Esophagus muscularis mucosa (tissue), 4 donors: ENCODE results near the gene TAF6. TPM values are rescaled to one million over a fixed set of nuclear protein-coding genes. Genes with fewer than 3 reads are reported as not detected.

ENCODE experiments used
- DNase-seq: peaks from one replicate; pipeline ENCODE4 v3.0.0-alpha.2; 2017; ENCODE audit errors: extremely low spot score
- H3K27ac ChIP-seq, 4 donors: fragments of 200-600 bp; sonication (generic); replicated peaks in 1 of 4; 1 replicate in 3 of 4; 2 replicates in 1 of 4; pipeline ENCODE4 v1.5.1; 2016 to 2019; ENCODE audit warnings: mild to moderate bottlenecking in 1 of 4
- H3K27me3 ChIP-seq, 4 donors: fragments of 200-600 bp; sonication (generic); one replicate each; pipeline versions ENCODE4 v1.5.1 to v1.6.0; 2016 to 2019
- H3K36me3 ChIP-seq, 4 donors: fragments of 200-600 bp; sonication (generic); one replicate each; pipeline ENCODE4 v1.5.1; 2016 to 2019
- H3K4me1 ChIP-seq, 4 donors: fragments of 200-600 bp; sonication (generic); one replicate each; pipeline ENCODE4 v1.5.1; 2016 to 2019
- H3K4me3 ChIP-seq, 4 donors: fragments of 200-600 bp; sonication (generic); 1 replicate in 2 of 4; 2 replicates in 2 of 4; pipeline ENCODE4 v1.5.1; 2016 to 2019; ENCODE audit warnings: mild to moderate bottlenecking in 4 of 4, moderate library complexity in 1 of 4
- H3K9me3 ChIP-seq, 4 donors: fragments of 200-600 bp; sonication (generic); 1 replicate in 3 of 4; 2 replicates in 1 of 4; pipeline ENCODE4 v1.5.1; 2016 to 2019
- CTCF ChIP-seq, 3 experiments: fragments of 200-600 bp in 2 of 3; fragments of 450-650 bp in 1 of 3; sonication (generic) in 2 of 3; IDR thresholded peaks; one replicate each; pipeline ENCODE4 v1.5.1; 2017 to 2019; ENCODE audit warnings: antibody characterized with exemption in 3 of 3, mild to moderate bottlenecking in 2 of 3, moderate library complexity in 1 of 3
- EP300 ChIP-seq: sonication (generic); formaldehyde crosslinking; IDR thresholded peaks from one replicate; pipeline ENCODE4 v1.6.1; 2017; ENCODE audit warnings: antibody characterized with exemption
- POLR2A ChIP-seq: fragments of 450-650 bp; IDR thresholded peaks from one replicate; pipeline ENCODE4 v1.6.1; 2017; ENCODE audit warnings: antibody characterized with exemption, moderate library complexity, mild to moderate bottlenecking, low read depth
- POLR2AphosphoS5 ChIP-seq, 2 donors: sonication (generic); formaldehyde crosslinking; IDR thresholded peaks; one replicate each; pipeline ENCODE4 v1.6.1; 2017; ENCODE audit warnings: antibody characterized with exemption in 2 of 2
- WGBS: methylation state at CpG from one replicate; pipeline ENCODE4 v1.1.5; 2018; 5-methylcytosine and 5-hydroxymethylcytosine counted together
- intact Hi-C: fragments of 100-400 bp; cut with DNase I; formaldehyde crosslinking; loops from one replicate; pipeline ENCODE4 v1.15.1; 2023
- total RNA-seq, 4 donors: library from RNA; depleted of rRNA; stranded (reverse); fragments of >200 nt; gene quantifications; one replicate each; pipeline versions ENCODE4 v1.1.0 to v1.2.1, GENCODE V29; 2016

Gene TAF6
- total RNA-seq, 4 donors from 2014 or later = 48.5 to 92.1 (median 77.8) TPM

DNA sequence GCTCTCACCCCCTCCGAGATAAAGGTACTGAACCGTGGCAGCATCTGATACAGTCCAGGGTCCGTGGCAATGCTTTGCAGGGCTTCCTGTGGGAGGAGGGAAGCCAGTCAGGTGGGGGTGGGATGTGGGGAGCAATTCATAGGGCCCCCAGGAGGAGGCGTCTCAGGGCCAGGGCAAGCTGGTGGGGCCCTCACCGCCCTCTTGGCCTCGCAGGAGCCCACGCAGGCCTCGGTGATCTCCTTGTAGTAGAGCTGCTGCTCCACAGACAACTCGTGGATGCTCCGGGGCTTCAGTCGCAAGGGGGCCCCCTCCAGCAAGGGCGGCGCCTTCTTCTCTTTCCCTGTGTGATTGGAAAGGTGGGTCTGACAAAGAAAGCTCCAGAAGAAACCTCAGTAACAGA is 7.2 kb downstream of the TAF6 start:
- no peaks in the 10 kb centered on the region for H3K9me3 ChIP-seq
- no peak for DNase-seq
- WGBS = 78% methylated on average over 7 of the region's 13 CpGs
- no peak overlapping the region for H3K27ac ChIP-seq
- no peak overlapping the region for H3K4me3 ChIP-seq
- no peak for TF ChIP-seq POLR2A
- H3K36me3 ChIP-seq = peaks cover 30 to 82% (median 74%) of the 10 kb centered on the region in 4 donors
- intact Hi-C loops = no loop called here
- H3K27me3 ChIP-seq = no peaks in the 10 kb centered on the region
- no peaks in the 10 kb centered on the region for H3K4me1 ChIP-seq

GRCh38 chr7:100111156-100111555 is 8.0 kb downstream of the TAF6 start:
- no peak for TF ChIP-seq CTCF (IDR thresholded peaks at IDR 0.05)
- TF ChIP-seq EP300 = no peak
- no peak for TF ChIP-seq POLR2AphosphoS5 (IDR thresholded peaks at IDR 0.05)
- TF ChIP-seq POLR2A = no peak
- H3K9me3 ChIP-seq = no peaks in the 10 kb centered on the region
- DNase-seq = no peak
- H3K4me1 ChIP-seq = no peaks in the 10 kb centered on the region
- H3K27ac ChIP-seq = no peak overlapping the region
- no peaks in the 10 kb centered on the region for H3K27me3 ChIP-seq
- H3K36me3 ChIP-seq = peaks cover 38 to 89% (median 81%) of the 10 kb centered on the region in 4 donors
- 93% methylated on average over 6 of the region's 7 CpGs for WGBS
- no peak overlapping the region for H3K4me3 ChIP-seq
- intact Hi-C loops = no loop called here

DNA sequence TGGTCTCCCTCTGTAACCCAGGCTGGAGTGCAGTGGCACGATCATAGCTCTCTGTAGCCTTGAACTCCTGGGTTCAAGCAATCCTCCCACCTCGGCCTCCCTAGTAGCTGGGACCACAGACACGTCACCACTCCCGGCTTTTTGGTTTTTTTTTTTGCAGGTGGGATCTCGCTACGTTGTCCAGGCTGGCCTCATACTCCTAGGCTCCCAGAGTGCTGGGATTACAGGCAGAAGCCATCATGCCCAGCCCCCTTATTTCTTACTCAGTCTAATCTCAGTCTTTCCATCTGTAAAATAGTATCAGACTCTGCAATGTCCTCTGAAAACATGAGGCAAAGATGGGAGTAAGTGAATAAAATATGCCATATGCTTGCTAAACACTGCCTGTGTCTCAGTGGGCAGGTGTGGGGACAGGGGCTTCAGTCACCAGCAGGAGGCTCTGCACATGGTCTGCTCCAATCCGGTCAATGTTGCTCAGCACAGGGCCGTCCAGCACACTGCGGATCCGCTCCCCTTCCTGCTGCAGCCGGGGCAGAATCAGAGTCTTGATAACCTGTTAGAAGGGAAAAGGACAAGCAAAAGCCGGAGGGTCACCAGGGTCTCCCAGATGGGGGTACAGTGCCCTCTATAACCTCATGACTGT is 9.5 kb downstream of the TAF6 start:
- H3K4me1 ChIP-seq = no peaks in the 10 kb centered on the region
- H3K27ac ChIP-seq = no peak overlapping the region
- no peak for DNase-seq
- intact Hi-C loops = no loop called here
- no peak for TF ChIP-seq POLR2A
- H3K4me3 ChIP-seq = no peak overlapping the region
- H3K36me3 ChIP-seq = peaks cover 53 to 99% (median 96%) of the 10 kb centered on the region in 4 donors
- no peaks in the 10 kb centered on the region for H3K9me3 ChIP-seq
- no peaks in the 10 kb centered on the region for H3K27me3 ChIP-seq
- WGBS = 85% methylated on average over 12 of the region's 12 CpGs

DNA sequence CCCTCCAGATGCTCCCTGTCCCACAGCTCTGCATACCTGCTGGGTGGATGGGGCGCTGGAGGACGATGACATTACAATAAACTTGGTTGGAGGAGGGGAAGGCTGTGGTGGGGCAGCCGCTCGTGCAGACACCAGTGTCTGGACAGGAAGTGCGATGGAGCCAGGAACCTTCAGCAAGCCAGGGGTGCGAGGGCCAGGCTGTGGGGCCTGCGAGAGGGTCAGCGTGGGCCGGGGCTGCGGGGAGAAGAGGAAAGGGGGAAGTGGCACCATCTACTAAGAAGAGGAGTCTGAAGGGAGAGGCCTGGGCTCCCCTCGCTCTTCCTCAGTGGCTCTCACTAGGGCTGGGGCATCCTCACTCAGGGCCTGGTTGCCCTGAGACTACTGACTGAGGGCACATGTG is 11.3 kb downstream of the TAF6 start:
- peaks cover 0 to 6% (median 2%) of the 10 kb centered on the region in 4 donors for H3K4me1 ChIP-seq
- no peak overlapping the region for H3K4me3 ChIP-seq
- DNase-seq = no peak
- no peak overlapping the region for H3K27ac ChIP-seq
- no peaks in the 10 kb centered on the region for H3K27me3 ChIP-seq
- intact Hi-C loops = no loop called here
- H3K36me3 ChIP-seq = peaks cover 60 to 100% (median 99%) of the 10 kb centered on the region in 4 donors
- WGBS = 80% methylated on average over 10 of the region's 11 CpGs
- H3K9me3 ChIP-seq = no peaks in the 10 kb centered on the region
- no peak for TF ChIP-seq EP300
- TF ChIP-seq POLR2AphosphoS5 (IDR thresholded peaks at IDR 0.05) = no peak
- no peak for TF ChIP-seq POLR2A
- TF ChIP-seq CTCF (IDR thresholded peaks at IDR 0.05) = no peak

DNA sequence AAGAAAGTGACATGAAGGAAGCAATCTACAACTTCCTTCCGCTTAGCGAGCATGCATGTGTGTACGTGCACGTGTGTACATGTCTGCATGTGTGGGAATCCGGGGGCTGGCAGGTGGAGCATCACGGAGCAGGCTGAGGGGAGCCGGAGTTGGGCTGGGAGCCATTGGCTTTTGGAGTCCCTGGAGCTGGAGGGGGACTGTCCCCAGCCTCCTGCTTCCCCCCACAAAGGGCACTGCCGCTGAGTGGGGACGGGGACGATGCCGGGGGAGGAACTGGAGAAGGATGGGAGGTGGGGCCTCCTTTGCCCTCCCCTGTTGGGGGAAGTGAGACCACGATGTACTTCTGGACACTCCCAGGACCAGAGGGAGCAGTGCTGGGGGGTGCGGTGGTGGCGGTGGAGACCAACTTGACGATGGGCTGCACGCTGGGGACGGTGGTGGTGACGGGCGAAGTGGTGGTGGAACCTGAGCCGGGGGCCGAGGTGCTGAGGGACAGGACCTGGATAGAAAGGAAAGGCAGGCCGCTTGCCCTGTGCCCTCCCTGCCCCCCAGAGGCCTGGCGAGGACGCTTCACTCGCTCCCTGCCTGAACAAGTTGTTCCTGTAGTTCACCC is 11.9 kb downstream of the TAF6 start:
- WGBS = 77% methylated on average over 15 of the region's 25 CpGs
- Histone ChIP-seq H3K9me3 (no peaks in the 10 kb centered on the region), H3K36me3 (peaks cover 58 to 94% (median 92%) of the 10 kb centered on the region in 4 donors), H3K4me1 (peaks cover 5 to 12% (median 9%) of the 10 kb centered on the region in 4 donors), H3K27ac (no peak overlapping the region), H3K4me3 (no peak overlapping the region), H3K27me3 (no peaks in the 10 kb centered on the region)
- intact Hi-C loops = no loop called here
- TF ChIP-seq POLR2AphosphoS5 (IDR thresholded peaks at IDR 0.05) (no peak), CTCF (IDR thresholded peaks at IDR 0.05) (no peak), EP300 (no peak), POLR2A (no peak)
- DNase-seq = no peak
